Measurements from ENCODE around the gene DCAF7.

The DCAF7 gene

DNA sequence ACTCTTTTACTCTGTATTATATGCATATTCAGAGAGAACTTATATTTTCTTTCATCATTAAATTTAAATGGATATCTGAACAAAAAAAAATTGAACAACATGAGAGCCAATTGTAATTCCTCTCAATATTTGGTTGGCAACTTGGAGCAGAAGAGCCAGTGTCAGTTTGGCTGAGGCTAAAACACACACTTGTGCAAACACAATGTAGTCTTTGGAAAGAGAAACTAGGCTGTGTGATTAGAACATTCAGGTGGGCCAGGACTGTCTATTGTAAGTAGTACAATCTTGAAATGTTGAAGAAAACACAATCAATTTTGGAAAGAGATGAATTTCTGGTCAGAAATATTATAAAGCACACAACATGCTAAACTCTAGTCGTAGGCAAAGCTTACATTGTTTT lies 17.0 kb downstream of the DCAF7 start:
- DNase-seq (ENCODE audit: low read depth, low spot score): no peak
- H3K4me3 ChIP-seq (ENCODE audit: low read depth, low read length): no peak overlapping the region
- in situ Hi-C loops (cut with HindIII; ENCODE audit: low sequenced_read_pairs): no loop called here
- TF ChIP-seq, protein P1, sequence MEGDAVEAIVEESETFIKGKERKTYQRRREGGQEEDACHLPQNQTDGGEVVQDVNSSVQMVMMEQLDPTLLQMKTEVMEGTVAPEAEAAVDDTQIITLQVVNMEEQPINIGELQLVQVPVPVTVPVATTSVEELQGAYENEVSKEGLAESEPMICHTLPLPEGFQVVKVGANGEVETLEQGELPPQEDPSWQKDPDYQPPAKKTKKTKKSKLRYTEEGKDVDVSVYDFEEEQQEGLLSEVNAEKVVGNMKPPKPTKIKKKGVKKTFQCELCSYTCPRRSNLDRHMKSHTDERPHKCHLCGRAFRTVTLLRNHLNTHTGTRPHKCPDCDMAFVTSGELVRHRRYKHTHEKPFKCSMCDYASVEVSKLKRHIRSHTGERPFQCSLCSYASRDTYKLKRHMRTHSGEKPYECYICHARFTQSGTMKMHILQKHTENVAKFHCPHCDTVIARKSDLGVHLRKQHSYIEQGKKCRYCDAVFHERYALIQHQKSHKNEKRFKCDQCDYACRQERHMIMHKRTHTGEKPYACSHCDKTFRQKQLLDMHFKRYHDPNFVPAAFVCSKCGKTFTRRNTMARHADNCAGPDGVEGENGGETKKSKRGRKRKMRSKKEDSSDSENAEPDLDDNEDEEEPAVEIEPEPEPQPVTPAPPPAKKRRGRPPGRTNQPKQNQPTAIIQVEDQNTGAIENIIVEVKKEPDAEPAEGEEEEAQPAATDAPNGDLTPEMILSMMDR (IDR thresholded peaks at IDR 0.05; ENCODE audit: low read depth, low read length): no peak

DNA sequence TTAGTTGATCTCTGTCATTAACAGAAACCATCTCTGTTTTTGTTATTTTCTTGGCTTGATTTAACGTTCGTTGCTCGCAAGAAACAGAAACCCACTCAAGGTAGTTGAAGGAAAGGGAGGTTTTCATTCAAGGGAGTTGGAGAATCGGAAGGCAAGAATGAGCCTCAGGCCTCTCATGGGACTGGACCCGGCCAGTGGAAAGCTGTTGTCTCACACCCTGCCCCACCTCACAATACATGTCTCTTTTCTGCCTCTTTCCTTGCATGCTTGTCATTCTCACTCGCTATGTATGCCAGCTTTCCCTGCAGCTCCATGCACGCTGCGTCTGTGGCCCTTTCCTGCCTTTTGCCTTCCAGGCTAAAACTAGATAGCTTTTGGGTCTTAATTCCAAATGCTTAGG lies 18.3 kb downstream of the DCAF7 start:
- H3K4me3 ChIP-seq (ENCODE audit: low read depth, low read length): no peak overlapping the region
- in situ Hi-C loops (cut with HindIII; ENCODE audit: low sequenced_read_pairs): no loop called here
- no peak for DNase-seq (ENCODE audit: low read depth, low spot score)
- TF ChIP-seq, protein P1 (IDR thresholded peaks at IDR 0.05; ENCODE audit: low read depth, low read length): no peak

DNA sequence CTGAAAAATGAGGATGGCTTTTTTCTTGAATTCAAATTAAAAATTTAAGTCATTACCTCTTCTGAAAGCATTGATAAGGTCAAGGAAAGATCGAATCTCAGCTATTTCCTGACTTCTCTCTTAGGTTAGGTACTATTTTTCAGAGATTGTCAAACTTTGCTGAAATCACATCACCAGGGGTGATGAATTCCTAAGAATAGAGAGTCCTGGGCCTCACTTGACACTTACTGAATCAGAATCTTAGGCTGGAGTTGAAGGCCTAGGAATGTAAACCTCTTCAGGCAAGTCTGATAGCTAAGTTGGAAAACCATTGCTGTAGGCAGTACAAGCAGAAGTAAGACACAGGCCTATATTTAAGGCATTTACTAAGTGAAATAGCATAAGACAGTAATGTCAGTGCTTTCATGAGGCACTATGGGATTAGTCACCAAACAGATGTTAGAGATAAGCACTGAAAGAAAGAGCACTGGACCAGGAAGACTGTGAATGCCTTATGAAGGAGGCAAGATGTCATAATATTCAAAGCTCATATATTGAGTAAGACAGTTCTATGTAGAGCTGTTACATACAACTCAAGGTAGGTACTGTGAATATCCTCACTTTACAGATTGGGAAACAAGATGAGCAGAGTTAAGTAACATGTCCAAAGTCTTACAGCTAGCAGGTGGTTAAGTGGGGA lies 21.5 kb downstream of the DCAF7 start:
- in situ Hi-C loops (cut with HindIII; ENCODE audit: low sequenced_read_pairs): no loop called here
- no peak overlapping the region for H3K4me3 ChIP-seq (ENCODE audit: low read depth, low read length)
- peak; percentile 49 for DNase-seq (ENCODE audit: low read depth, low spot score)
- TF ChIP-seq, protein P1 (IDR thresholded peaks at IDR 0.05; ENCODE audit: low read depth, low read length): no peak

DNA sequence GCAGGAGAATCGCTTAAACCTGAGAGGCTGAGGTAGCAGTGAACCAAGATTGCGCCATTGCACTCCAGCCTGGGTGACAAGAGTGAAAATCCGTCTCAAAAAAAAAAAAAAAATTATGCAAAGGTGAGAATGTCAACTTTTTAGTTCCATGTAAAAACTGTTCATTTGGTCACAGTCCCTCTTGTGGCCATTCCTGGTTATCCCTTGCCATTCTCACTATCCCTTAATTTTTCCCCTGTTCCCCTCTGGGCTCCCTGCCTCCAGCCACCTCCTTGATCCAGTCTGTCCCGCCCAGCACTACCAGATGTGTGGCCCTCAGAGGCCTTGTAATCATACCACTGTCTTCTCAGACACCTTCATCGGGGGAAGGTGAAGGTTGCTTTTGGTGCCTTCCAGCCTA lies 23.4 kb downstream of the DCAF7 start:
- H3K4me3 ChIP-seq (ENCODE audit: low read depth, low read length): no peak overlapping the region
- TF ChIP-seq, protein P1 (IDR thresholded peaks at IDR 0.05; ENCODE audit: low read depth, low read length): peak; percentile 49
- in situ Hi-C loops (cut with HindIII; ENCODE audit: low sequenced_read_pairs): no loop called here
- DNase-seq (ENCODE audit: low read depth, low spot score): no peak

DNA sequence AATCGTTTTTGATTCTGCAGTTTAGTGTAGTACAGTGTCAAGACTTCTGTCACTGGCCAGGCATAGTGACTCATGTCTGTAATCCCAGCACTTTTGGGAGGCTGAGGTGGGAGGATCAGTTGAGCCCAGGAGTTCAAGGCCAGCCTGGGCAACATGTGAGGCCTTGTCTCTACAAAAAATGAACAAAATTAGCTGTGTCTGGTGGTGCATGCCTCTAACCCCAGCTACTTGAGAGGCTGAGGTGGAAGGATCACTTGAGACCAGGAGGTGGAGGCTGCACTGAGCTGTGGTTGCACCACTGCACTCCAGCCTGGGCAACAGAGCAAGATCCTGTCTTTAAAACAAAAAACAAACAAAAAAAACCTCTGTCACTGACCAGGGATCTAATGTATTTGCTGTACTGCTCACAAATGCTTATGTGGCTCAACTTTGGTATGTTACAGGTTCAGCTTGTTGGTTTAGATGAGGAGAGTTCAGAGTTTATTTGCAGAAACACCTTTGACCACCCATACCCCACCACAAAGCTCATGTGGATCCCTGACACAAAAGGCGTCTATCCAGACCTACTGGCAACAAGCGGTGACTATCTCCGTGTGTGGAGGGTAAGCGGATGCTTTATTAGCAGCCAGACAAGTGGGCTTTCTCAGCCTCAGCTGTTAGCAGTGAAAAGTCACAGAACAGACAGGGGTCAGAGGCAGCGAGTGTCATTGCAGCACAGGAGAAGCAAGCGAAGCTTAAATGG lies 27.9 kb downstream of the DCAF7 start:
- H3K4me3 ChIP-seq (ENCODE audit: low read depth, low read length): no peak overlapping the region
- TF ChIP-seq, protein P1 (IDR thresholded peaks at IDR 0.05; ENCODE audit: low read depth, low read length): no peak
- in situ Hi-C loops (cut with HindIII; ENCODE audit: low sequenced_read_pairs): no loop called here
- no peak for DNase-seq (ENCODE audit: low read depth, low spot score)

DNA sequence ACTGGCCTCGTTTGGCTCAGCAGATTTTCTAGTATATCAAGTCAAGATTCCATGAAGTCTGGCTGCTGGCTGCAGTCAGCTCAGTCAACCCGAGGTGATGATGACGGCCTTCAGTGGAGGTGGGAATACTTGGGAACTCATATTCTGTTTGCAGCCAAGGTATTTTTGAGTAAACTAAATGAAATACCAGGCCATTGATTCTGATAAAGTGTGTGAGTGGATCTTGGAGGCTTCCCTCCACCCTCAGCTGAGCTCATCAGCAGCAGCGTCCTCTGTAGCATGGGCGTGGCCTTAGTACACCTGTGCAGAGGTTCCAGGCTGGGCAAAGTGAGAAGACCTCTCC lies 28.5 kb downstream of the DCAF7 start:
- no peak overlapping the region for H3K4me3 ChIP-seq (ENCODE audit: low read depth, low read length)
- in situ Hi-C loops (cut with HindIII; ENCODE audit: low sequenced_read_pairs): no loop called here
- no peak for DNase-seq (ENCODE audit: low read depth, low spot score)
- TF ChIP-seq, protein P1 (IDR thresholded peaks at IDR 0.05; ENCODE audit: low read depth, low read length): no peak

Measured in astrocyte of the spinal cord (primary cell).